ENCODE results near the gene C10orf95. TPM values are rescaled to one million over a fixed set of nuclear protein-coding genes. Genes with fewer than 3 reads are reported as not detected.

C10orf95 gene, protein sequence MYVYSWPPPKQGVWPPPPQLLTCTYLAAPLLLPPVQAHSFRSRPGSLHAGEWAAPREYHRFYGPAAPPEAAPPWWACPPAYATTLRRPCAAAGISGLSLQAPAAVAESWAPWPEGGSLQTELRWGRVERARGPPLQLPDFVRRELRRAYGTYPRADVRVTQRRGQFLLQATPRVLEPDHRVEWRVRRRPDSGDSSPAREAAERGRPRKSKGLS
- not detected for total RNA-seq
- long read RNA-seq, donor 1 = 0 reads
- long read RNA-seq, donor 2, partial matches to known transcripts = 0 of 1 reads
- long read RNA-seq, donor 2, other reads (novel, unspliced or antisense) = 1 of 1 reads

DNA sequence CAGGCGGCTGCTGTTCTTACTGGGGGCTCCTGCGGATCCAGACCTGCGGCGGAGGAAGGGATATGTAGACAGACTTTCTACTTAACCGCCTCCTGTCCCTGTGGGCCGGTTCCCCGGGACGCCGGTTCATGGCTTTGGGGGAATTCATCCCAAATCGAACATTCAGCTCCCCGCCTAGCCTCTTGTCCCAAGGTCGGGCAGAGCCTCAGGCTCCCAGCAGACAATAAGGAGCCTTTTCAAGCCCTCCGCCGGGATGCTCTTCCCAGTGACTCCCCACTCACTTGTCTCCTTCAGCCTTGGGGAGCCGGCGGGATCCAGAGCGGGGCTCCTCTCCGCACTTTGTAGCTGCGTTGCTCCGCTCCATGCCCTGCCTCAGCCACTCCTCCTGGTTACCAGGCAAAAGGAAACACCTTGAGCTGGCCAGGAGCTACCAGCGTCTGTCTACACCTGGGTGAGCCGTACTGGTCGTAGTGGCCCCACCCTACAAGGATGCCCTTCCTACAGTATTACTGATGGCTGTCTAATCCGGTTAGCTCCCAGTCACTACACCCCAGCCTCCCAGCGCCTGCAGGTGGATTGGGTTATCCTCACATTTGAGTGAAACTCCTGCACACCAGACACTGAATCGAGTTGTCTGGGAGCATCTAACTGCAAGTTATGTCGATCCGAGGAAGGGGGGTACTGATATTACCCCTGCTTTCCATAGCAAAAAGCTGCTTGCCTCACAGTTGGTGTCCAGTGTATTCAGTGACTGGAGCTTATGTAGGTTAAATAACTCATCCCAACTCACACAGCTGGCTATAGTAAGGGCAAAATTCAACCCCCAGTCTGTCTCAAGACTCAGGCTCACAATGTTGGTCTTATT lies at the start of gene C10orf95:
Gene C10orf95, minus strand, starts transcription at position 439 of the 865 bp plus-strand sequence. CDS start 450 bp downstream, outside the sequence.
- no peak for DNase-seq (ENCODE audit: low spot score)
- intact Hi-C loops (cut with DNase I) = no loop called here

GRCh38 chr10:102500686-102501085 lies 49.3 kb upstream of the C10orf95 start:
- DNase-seq (ENCODE audit: low spot score) = peak; percentile 46
- intact Hi-C loops (cut with DNase I) = loop anchor here in 1 of 2 donors (10.0 kb wide), 1 partner anchor 144 kb away; the partner anchor contains the start of gene TRIM8

- intact Hi-C loops (cut with DNase I) = no loop called here
- no peak for DNase-seq (ENCODE audit: low spot score)
These were observed 48.0 kb upstream of the C10orf95 start for GRCh38 chr10:102499356-102499755.

DNA sequence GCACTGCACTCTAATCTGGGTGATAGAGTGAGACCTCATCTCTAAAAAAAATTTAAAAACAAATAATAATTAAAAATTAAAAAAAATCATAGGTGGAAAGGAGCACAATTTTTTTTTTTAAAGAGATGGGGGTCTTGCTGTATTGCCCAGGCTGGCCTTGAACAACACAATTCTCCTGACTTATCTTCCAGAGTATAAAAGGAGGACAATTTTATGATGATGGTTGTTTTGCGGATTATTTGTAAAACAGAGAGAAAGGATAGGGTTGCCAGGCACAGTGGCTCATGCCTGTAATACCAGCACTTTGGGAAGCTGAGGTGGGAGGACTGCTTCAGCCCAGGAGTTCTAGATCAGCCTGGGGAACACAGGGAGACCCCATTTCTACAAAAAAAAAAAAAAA lies 46.2 kb upstream of the C10orf95 start:
- DNase-seq (ENCODE audit: low spot score) = peak; percentile 7
- intact Hi-C loops (cut with DNase I) = no loop called here

GRCh38 chr10:102493771-102494170 lies 42.4 kb upstream of the C10orf95 start:
- DNase-seq (ENCODE audit: low spot score) = peak; percentile 23
- intact Hi-C loops (cut with DNase I) = no loop called here

DNA sequence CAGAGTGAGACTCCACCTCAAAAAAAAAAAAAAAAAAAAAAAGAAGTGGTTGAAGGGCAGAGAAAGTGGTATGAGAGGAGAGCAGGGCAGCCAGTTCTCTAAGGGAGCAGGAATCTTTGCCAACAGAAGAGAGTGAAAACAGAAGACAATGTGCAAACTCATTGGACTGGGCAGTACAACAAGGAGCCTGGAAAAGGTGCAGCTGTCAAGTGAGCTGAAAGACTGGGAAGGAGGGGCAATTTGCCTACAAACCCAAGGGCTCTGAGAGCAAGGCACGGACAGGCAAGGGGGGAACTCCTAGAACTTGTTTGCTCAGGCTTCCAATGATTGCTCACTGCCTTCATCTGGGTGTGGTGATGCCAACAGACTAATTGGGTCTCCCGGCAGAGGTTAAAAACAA lies 41.6 kb upstream of the C10orf95 start:
- peak; percentile 52 for DNase-seq (ENCODE audit: low spot score)
- intact Hi-C loops (cut with DNase I) = no loop called here

DNA sequence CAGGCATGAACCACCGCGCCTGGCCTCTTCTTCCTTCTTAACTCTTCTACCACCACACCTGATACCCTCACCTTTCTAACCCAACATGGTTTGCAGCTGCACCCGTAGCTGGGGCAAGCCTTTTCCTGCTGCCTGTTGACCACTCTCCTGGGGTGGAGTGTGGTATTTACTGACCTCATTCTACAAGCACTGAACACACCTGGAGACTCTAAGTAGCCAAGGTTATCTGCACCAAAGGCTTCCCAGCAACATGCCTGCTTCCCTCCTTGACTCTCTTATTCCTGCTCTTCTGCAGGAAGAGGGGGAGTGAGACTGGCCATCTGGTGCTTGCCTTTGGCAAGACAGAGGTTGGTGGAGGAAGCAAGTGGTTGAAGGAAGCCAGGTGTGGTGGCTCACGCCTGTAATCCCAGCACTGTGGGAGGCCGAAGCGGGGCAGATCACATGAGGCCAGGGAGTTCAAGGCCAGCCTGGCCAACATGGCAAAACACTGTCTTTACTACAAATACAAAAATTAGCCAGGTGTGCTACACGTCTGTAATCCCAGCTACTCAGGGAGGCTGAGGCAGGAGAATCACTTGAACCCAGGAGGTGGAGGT lies 41.1 kb upstream of the C10orf95 start:
- DNase-seq (ENCODE audit: low spot score) = peak; percentile 32
- intact Hi-C loops (cut with DNase I) = no loop called here

- intact Hi-C loops (cut with DNase I) = no loop called here
- DNase-seq (ENCODE audit: low spot score) = no peak
These were observed 39.8 kb upstream of the C10orf95 start for GRCh38 chr10:102491136-102491535.

GRCh38 chr10:102485093-102485784 lies 33.9 kb upstream of the C10orf95 start:
- DNase-seq (ENCODE audit: low spot score) = no peak
- intact Hi-C loops (cut with DNase I) = no loop called here

DNA sequence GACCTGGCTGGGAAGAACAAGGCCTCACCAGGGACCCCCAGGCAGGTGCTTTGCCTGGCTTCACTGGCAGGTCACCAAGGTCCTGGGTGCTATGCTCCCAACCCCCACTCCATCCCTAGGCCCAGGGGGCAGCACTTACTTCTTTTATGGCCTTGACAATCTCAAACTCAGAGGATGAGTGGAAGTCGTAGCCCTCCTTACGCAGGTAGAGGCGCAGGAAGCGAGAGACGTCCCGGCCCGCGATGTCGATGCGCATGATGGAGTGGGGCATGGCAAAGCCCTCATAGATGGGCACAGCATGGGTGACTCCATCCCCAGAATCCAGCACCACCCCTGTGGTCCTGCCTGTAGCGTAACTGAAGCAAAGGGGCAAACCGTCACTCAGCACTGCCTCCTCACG lies 32.7 kb upstream of the C10orf95 start:
- no peak for DNase-seq (ENCODE audit: low spot score)
- intact Hi-C loops (cut with DNase I) = no loop called here

DNA sequence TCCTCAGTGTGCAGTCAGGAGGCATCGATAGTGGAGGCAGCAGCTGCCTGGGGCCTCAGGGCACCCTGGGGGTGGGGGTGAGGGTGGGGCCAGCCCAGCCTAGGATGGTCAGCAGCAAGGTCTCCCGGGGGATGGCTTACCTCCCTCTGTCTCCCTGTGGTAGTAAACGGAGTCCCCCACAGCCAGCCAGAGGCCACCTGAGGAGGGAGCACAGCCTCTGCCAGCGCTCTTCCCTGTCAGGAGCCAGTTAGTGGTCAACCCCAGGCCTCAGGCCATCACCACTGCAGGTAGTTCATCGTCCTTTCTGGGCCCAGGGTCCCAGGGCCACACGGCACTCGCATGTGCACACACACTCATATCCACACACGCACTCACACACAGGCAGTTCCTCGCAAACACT lies 29.1 kb upstream of the C10orf95 start:
- intact Hi-C loops (cut with DNase I) = loop anchor here in 1 of 2 donors (2.0 kb wide), 1 partner anchor 88 kb away; no protein-coding TSS in a partner anchor
- no peak for DNase-seq (ENCODE audit: low spot score)

GRCh38 chr10:102479651-102480050 lies 28.3 kb upstream of the C10orf95 start:
- DNase-seq (ENCODE audit: low spot score) = no peak
- intact Hi-C loops (cut with DNase I) = loop anchor here (2.0 to 5.0 kb wide), 2 partner anchors 87 to 292 kb away; no protein-coding TSS in a partner anchor

GRCh38 chr10:102476466-102477141 lies 25.3 kb upstream of the C10orf95 start:
- intact Hi-C loops (cut with DNase I) = loop anchor here in 1 of 2 donors (5.0 kb wide), 1 partner anchor 289 kb away; no protein-coding TSS in a partner anchor
- DNase-seq (ENCODE audit: low spot score) = no peak

GRCh38 chr10:102475451-102476040 lies 24.2 kb upstream of the C10orf95 start:
- no peak for DNase-seq (ENCODE audit: low spot score)
- intact Hi-C loops (cut with DNase I) = loop anchor here in 1 of 2 donors (5.0 kb wide), 1 partner anchor 288 kb away; no protein-coding TSS in a partner anchor

GRCh38 chr10:102473445-102474331 lies 22.3 kb upstream of the C10orf95 start:
- intact Hi-C loops (cut with DNase I) = no loop called here
- DNase-seq (ENCODE audit: low spot score) = no peak

DNA sequence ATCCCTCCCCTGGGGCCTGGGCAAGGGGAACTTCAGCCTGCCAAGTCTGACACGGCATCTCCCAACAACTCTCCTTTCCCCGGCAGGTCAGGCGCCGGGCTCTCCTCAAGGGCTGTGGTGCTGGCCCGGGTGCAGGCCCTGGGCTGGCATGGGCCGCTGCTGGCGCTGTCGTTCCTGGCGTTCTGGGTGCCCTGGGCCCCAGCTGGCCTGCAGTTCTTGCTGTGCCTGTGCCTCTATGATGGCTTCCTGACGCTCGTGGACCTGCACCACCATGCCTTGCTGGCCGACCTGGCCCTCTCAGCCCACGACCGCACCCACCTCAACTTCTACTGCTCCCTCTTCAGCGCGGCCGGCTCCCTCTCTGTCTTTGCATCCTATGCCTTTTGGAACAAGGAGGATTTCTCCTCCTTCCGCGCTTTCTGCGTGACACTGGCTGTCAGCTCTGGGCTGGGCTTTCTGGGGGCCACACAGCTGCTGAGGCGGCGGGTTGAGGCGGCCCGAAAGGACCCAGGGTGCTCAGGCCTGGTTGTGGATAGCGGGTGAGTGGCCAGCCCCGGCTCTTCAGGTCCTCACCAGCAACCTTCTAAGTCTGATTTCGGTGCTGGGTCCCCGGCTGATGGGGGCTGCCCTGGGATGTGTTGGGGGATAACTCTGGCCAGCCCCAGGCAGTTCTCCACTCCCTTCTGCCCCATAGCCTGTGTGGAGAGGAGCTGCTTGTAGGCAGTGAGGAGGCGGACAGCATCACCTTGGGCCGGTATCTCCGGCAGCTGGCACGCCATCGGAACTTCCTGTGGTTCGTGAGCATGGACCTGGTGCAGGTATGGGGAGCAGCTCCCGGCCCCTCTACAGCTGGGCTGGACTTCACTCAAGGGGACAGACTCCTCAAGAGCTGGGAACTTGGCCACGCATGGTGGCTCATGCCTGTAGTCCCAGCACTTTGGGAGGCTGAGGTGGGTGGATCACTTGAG lies 19.5 kb upstream of the C10orf95 start:
- intact Hi-C loops (cut with DNase I) = no loop called here
- no peak for DNase-seq (ENCODE audit: low spot score)

Measured in posterior vena cava (tissue), 2 donors.